SK-N-SH (cell line): ENCODE measurements around the gene PCYT1A. TPM values are rescaled to one million over a fixed set of nuclear protein-coding genes. Genes with fewer than 3 reads are reported as not detected.

Experiments
- CTCF ChIA-PET: fragments of 300-600, 350-600 bp; formaldehyde crosslinking; extraction: SDS; loops from one replicate; lab custom pipeline; 2021; lab: Yijun Ruan, JAX
- POLR2A ChIA-PET: fragments of 350-600 bp; sonication (Branson Sonifier 250); formaldehyde crosslinking; extraction: SDS; loops from one replicate; lab custom pipeline; 2020; ENCODE audit warnings: antibody characterized with exemption, inconsistent platforms; lab: Yijun Ruan, JAX
- DNase-seq: peaks from one replicate; pipeline ENCODE4 v3.0.0; 2012
- H2AFZ ChIP-seq: fragments of 200-600 bp; sonication (generic); 2 replicates; pipeline ENCODE4 v1.8.1; 2016; ENCODE audit warnings: antibody characterized with exemption, mild to moderate bottlenecking, low read depth
- H3F3A ChIP-seq: fragments of 200-600 bp; sonication (generic); replicated peaks from 2 replicates; pipeline ENCODE3; 2016; ENCODE audit warnings: antibody characterized with exemption, mild to moderate bottlenecking; ENCODE audit not compliant: insufficient read depth
- H3K27ac ChIP-seq, 2 experiments: fragments of 200-500 bp in 1 of 2; fragments of 200-600 bp in 1 of 2; sonication (Bioruptor generic) in 1 of 2; sonication (generic), shearing (Covaris generic) in 1 of 2; 2 replicates each; pipeline versions ENCODE4 v1.5.1 to v1.6.1; 2014 to 2016; ENCODE audit warnings: low read depth in 2 of 2, inconsistent platforms in 1 of 2, low read length in 1 of 2, mild to moderate bottlenecking in 1 of 2, mixed read lengths in 1 of 2
- H3K27me3 ChIP-seq: fragments of 200-600 bp; sonication (generic), shearing (Covaris generic); 2 replicates; pipeline ENCODE4 v1.6.1; 2016; ENCODE audit warnings: mixed run types; ENCODE audit not compliant: insufficient read depth
- H3K36me3 ChIP-seq, 2 experiments: fragments of 200-500 bp in 1 of 2; fragments of 200-600 bp in 1 of 2; sonication (Bioruptor generic) in 1 of 2; sonication (generic) in 1 of 2; replicated peaks in 1 of 2; 2 replicates each; pipeline versions ENCODE3 to v1.5.1; 2014 to 2016; ENCODE audit warnings: low read length in 1 of 2, mild to moderate bottlenecking in 1 of 2; ENCODE audit not compliant: insufficient read depth in 2 of 2, control insufficient read depth in 1 of 2
- H3K4me1 ChIP-seq, 2 experiments: fragments of 200-500 bp in 1 of 2; fragments of 200-600 bp in 1 of 2; sonication (Bioruptor generic) in 1 of 2; sonication (generic), shearing (Covaris generic) in 1 of 2; 2 replicates each; pipeline versions ENCODE4 v1.5.1 to v1.6.1; 2014 to 2016; ENCODE audit warnings: low read depth in 1 of 2, low read length in 1 of 2, mixed run types in 1 of 2; ENCODE audit not compliant: insufficient read depth in 2 of 2, control insufficient read depth in 1 of 2
- H3K4me2 ChIP-seq: fragments of 200-600 bp; sonication (generic), shearing (Covaris generic); 2 replicates; pipeline ENCODE4 v1.6.1; 2017; ENCODE audit warnings: mixed run types
- H3K4me3 ChIP-seq, 2 experiments: fragments of 200-500 bp in 1 of 2; fragments of 200-600 bp in 1 of 2; sonication (Bioruptor generic) in 1 of 2; sonication (generic), shearing (Covaris generic) in 1 of 2; 2 replicates each; pipeline versions ENCODE4 v1.5.1 to v1.8.1; 2014 to 2016; ENCODE audit warnings: low read depth in 2 of 2, inconsistent platforms in 1 of 2, low read length in 1 of 2, mild to moderate bottlenecking in 1 of 2, mixed read lengths in 1 of 2, moderate library complexity in 1 of 2
- H3K79me2 ChIP-seq: fragments of 200-600 bp; sonication (generic); 2 replicates; pipeline ENCODE4 v1.8.1; 2017; ENCODE audit warnings: mild to moderate bottlenecking; ENCODE audit not compliant: insufficient read depth
- H3K9ac ChIP-seq: fragments of 200-600 bp; sonication (generic); 2 replicates; pipeline ENCODE4 v1.6.1; 2017; ENCODE audit warnings: mixed run types
- H3K9me2 ChIP-seq: fragments of 200-600 bp; sonication (generic); 2 replicates; pipeline ENCODE4 v1.6.1; 2017; ENCODE audit warnings: mixed run types
- H3K9me3 ChIP-seq: fragments of 200-600 bp; sonication (generic); 2 replicates; pipeline ENCODE4 v1.6.1; 2017; ENCODE audit warnings: mixed run types, mild to moderate bottlenecking, moderate library complexity
- H4K20me1 ChIP-seq: fragments of 200-600 bp; sonication (generic); 2 replicates; pipeline ENCODE4 v1.6.1; 2017; ENCODE audit warnings: mild to moderate bottlenecking, mixed run types; ENCODE audit not compliant: insufficient read depth
- CTCF ChIP-seq: fragments of 200-600 bp; sonication (generic); IDR thresholded peaks from 2 replicates; pipeline ENCODE4 v1.6.1; 2017; ENCODE audit warnings: antibody characterized with exemption, mild to moderate bottlenecking, moderate library complexity
- ELF1 ChIP-seq: IDR thresholded peaks from 2 replicates; pipeline ENCODE4 v1.4.0; 2012
- EP300 ChIP-seq, 2 experiments: IDR thresholded peaks; 2 replicates each; pipeline versions ENCODE4 v1.4.0 to v1.6.1; 2012; ENCODE audit warnings: borderline replicate concordance in 1 of 2, low read depth in 1 of 2, low read length in 1 of 2
- FOSL2 ChIP-seq: IDR thresholded peaks from 2 replicates; pipeline ENCODE4 v1.4.0; 2012; ENCODE audit warnings: low read depth, mild to moderate bottlenecking, moderate library complexity, borderline replicate concordance
- FOXJ3 ChIP-seq: sonication (generic); formaldehyde crosslinking; IDR thresholded peaks from 2 replicates; pipeline ENCODE4 v1.5.1; 2020; ENCODE audit warnings: mild to moderate bottlenecking, missing genetic modification reagents
- GATA2 ChIP-seq: sonication (generic); formaldehyde crosslinking; IDR thresholded peaks from 2 replicates; pipeline ENCODE4 v1.5.0; 2020; ENCODE audit warnings: mild to moderate bottlenecking, missing genetic modification reagents
- JUND ChIP-seq: IDR thresholded peaks from 2 replicates; pipeline ENCODE4 v1.4.0; 2012
- NFIC ChIP-seq: IDR thresholded peaks from 2 replicates; pipeline ENCODE4 v1.4.0; 2012; ENCODE audit warnings: borderline replicate concordance
- RCOR1 ChIP-seq: fragments of 150-350 bp; IDR thresholded peaks from 2 replicates; pipeline ENCODE4 v1.6.1; 2017; ENCODE audit warnings: antibody characterized with exemption, low read length
- REST ChIP-seq: IDR thresholded peaks from 2 replicates; pipeline ENCODE4 v1.6.1; 2012; ENCODE audit warnings: mild to moderate bottlenecking, low read depth, low read length, moderate library complexity
- RFX5 ChIP-seq: IDR thresholded peaks from 2 replicates; pipeline ENCODE4 v1.6.1; 2012; ENCODE audit warnings: mild to moderate bottlenecking, improper control_type of control experiment, low read length
- TAF1 ChIP-seq: IDR thresholded peaks from 2 replicates; pipeline ENCODE4 v1.6.1; 2012; ENCODE audit warnings: low read depth, mild to moderate bottlenecking, low read length, moderate library complexity, borderline replicate concordance
- TCF12 ChIP-seq: IDR thresholded peaks from 2 replicates; pipeline ENCODE4 v1.4.0; 2012
- USF2 ChIP-seq: fragments of 150-350 bp; IDR thresholded peaks from 2 replicates; pipeline ENCODE4 v1.6.1; 2017; ENCODE audit warnings: antibody characterized with exemption, low read length, low read depth, borderline replicate concordance
- ZBTB33 ChIP-seq: IDR thresholded peaks from 2 replicates; pipeline ENCODE4 v1.4.0; 2012; ENCODE audit warnings: low read depth, borderline replicate concordance
- WGBS: methylation state at CpG from one replicate; pipeline ENCODE4 v1.1.6; 2017; ENCODE audit warnings: low lambda C conversion rate; 5-methylcytosine and 5-hydroxymethylcytosine counted together
- polyA plus RNA-seq, 3 experiments: library from polyadenylated mRNA; depleted of rRNA; stranded (reverse); fragments of >200 nt; gene quantifications; 2 replicates each; pipeline ENCODE4 v1.2.3, GENCODE V29; 2012

Gene PCYT1A
- polyA plus RNA-seq, 1 of the 3 experiments (the other 2 are of a cell fraction), result 45.9 TPM

GRCh38 chr3:196336319-196337145 lies 49.0 kb upstream of the PCYT1A start (continued):
- TF ChIP-seq ZBTB33 (no peak), ELF1 (no peak)
- TF ChIP-seq, all 33 proteins: peak for 0

GRCh38 chr3:196335503-196335948 lies 48.0 kb upstream of the PCYT1A start:
- no peaks in the 10 kb centered on the region for H3K9me3 ChIP-seq
- 89% methylated on average over 12 of the region's 12 CpGs for WGBS
- H3K79me2 ChIP-seq, result no peaks in the 10 kb centered on the region
- no peak overlapping the region for H3K9ac ChIP-seq
- H4K20me1 ChIP-seq, result no peaks in the 10 kb centered on the region
- H3K4me2 ChIP-seq, result no peak overlapping the region
- H3K9me2 ChIP-seq, result no peaks in the 10 kb centered on the region
- TF ChIP-seq NFIC (no peak), FOXJ3 (CRISPR knock-in tag) (no peak), EP300 (IDR thresholded peaks at IDR 0.05; ENCODE audit: borderline replicate concordance in 1 of 2, low read depth in 1 of 2, low read length in 1 of 2) (no peak), FOSL2 (no peak), TCF12 (no peak), GATA2 (CRISPR knock-in tag) (no peak), USF2 (no peak), RCOR1 (no peak), JUND (no peak), ZBTB33 (no peak), REST (no peak), CTCF (no peak), TAF1 (no peak), RFX5 (no peak)
- no peaks in the 10 kb centered on the region for H3K4me1 ChIP-seq
- ChIA-PET CTCF (no interaction called here), POLR2A (no interaction called here)
- H3K4me3 ChIP-seq, result no peak overlapping the region
- H2AFZ ChIP-seq, result no peak overlapping the region
- no peak for DNase-seq
- H3K27me3 ChIP-seq, result no peaks in the 10 kb centered on the region
- H3K36me3 ChIP-seq, result no peaks in the 10 kb centered on the region
- no peak overlapping the region for H3K27ac ChIP-seq
- no peaks in the 10 kb centered on the region for H3F3A ChIP-seq
